Activated B cell treated with CpG ODN at 0.5 μM for 24 hours (primary cell): ENCODE measurements around the gene NDUFA11. TPM values are rescaled to one million over a fixed set of nuclear protein-coding genes. Genes with fewer than 3 reads are reported as not detected.
"Not testable (repeated sequence)": the region's sequence is repeated elsewhere in the genome, so short reads cannot be mapped to it uniquely, and the experiment has no call there.

Experiments
- ATAC-seq: fragments of 200-7000 bp; cut with Tn5 transposase; one replicate; pipeline ENCODE4 v1.10.0; 2021; ENCODE audit warnings: low read depth, mild to moderate bottlenecking, moderate library complexity
- CTCF ChIA-PET: fragments of 350-600 bp; sonication (Branson Sonifier 250); formaldehyde crosslinking; loops from one replicate; lab custom pipeline; 2021; ENCODE audit warnings: antibody characterized with exemption; lab: Charles Lee
- POLR2A ChIA-PET: fragments of 350-600 bp; sonication (Branson Sonifier 250); formaldehyde crosslinking; loops from one replicate; lab custom pipeline; 2021; ENCODE audit warnings: antibody characterized with exemption; lab: Charles Lee
- DNase-seq: peaks from one replicate; pipeline ENCODE4 v3.0.0; 2022
- H3K27ac Mint-ChIP-seq: one replicate; pipeline ENCODE4 v1.8.0; 2020; ENCODE audit warnings: mixed read lengths
- H3K27me3 Mint-ChIP-seq: one replicate; pipeline ENCODE4 v1.8.0; 2021; ENCODE audit warnings: mixed read lengths
- H3K36me3 Mint-ChIP-seq: one replicate; pipeline ENCODE4 v1.8.0; 2021; ENCODE audit warnings: low read depth, mixed read lengths
- H3K4me1 Mint-ChIP-seq: one replicate; pipeline ENCODE4 v1.8.0; 2021; ENCODE audit warnings: mixed read lengths
- H3K4me3 Mint-ChIP-seq: one replicate; pipeline ENCODE4 v1.8.0; 2020; ENCODE audit warnings: mild to moderate bottlenecking, mixed read lengths
- H3K9me3 Mint-ChIP-seq: one replicate; pipeline ENCODE4 v1.8.0; 2020; ENCODE audit warnings: mixed read lengths
- intact Hi-C: fragments of 100-400 bp; cut with micrococcal nuclease; formaldehyde crosslinking; loops from one replicate; pipeline ENCODE4 v1.15.1; 2024
- total RNA-seq: library from RNA; stranded (reverse); gene quantifications from 2 replicates; pipeline ENCODE4 v1.2.3, GENCODE V29; 2022
- TF ChIP-seq, protein P1 (sequence below): fragments of 200-600 bp; IDR thresholded peaks from one replicate; pipeline ENCODE4 v1.8.0; 2022; ENCODE audit warnings: antibody characterized with exemption, mild to moderate bottlenecking

Gene NDUFA11
- total RNA-seq, 1 donor from 2014 or later, result 193 TPM

- no peak overlapping the region for H3K27ac Mint-ChIP-seq
- ATAC-seq, result no peak
- intact Hi-C loops, result no loop called here
- no peaks in the 10 kb centered on the region for H3K9me3 Mint-ChIP-seq
- H3K4me3 Mint-ChIP-seq, result no peak overlapping the region
- DNase-seq, result no peak
- no peaks in the 10 kb centered on the region for H3K36me3 Mint-ChIP-seq
- peaks cover 7% of the 10 kb centered on the region for H3K27me3 Mint-ChIP-seq
- ChIA-PET POLR2A (no interaction called here), CTCF (no interaction called here)
- TF ChIP-seq, protein P1, sequence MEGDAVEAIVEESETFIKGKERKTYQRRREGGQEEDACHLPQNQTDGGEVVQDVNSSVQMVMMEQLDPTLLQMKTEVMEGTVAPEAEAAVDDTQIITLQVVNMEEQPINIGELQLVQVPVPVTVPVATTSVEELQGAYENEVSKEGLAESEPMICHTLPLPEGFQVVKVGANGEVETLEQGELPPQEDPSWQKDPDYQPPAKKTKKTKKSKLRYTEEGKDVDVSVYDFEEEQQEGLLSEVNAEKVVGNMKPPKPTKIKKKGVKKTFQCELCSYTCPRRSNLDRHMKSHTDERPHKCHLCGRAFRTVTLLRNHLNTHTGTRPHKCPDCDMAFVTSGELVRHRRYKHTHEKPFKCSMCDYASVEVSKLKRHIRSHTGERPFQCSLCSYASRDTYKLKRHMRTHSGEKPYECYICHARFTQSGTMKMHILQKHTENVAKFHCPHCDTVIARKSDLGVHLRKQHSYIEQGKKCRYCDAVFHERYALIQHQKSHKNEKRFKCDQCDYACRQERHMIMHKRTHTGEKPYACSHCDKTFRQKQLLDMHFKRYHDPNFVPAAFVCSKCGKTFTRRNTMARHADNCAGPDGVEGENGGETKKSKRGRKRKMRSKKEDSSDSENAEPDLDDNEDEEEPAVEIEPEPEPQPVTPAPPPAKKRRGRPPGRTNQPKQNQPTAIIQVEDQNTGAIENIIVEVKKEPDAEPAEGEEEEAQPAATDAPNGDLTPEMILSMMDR, result no peak
- H3K4me1 Mint-ChIP-seq, result no peaks in the 10 kb centered on the region
Observed at GRCh38 chr19:5850189-5850588, 53.4 kb downstream of the NDUFA11 start.

DNA sequence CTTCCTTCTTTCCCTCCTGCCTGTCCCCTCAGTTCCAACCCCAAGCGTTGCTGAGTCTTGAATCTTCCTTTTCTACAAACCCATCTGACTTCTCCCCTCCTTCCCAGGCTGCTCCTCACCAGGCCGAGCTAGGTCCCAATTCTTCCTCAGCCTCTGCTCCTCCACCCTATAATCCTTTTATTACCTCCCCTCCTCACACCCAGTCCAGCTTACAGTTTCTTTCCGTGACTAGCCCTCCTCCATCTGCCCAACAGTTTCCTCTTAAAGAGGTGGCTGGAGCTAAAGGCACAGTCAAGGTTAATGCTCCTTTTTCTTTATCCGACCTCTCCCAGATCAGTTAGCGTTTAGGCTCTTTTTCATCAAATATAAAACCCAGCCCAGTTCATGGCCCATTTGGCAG lies 55.0 kb downstream of the NDUFA11 start:
- H3K4me1 Mint-ChIP-seq, DNase-seq, H3K9me3 Mint-ChIP-seq, ATAC-seq, CTCF ChIA-PET, H3K27ac Mint-ChIP-seq, H3K27me3 Mint-ChIP-seq, intact Hi-C loops, POLR2A ChIA-PET, H3K4me3 Mint-ChIP-seq, H3K36me3 Mint-ChIP-seq: not testable (repeated sequence)

DNA sequence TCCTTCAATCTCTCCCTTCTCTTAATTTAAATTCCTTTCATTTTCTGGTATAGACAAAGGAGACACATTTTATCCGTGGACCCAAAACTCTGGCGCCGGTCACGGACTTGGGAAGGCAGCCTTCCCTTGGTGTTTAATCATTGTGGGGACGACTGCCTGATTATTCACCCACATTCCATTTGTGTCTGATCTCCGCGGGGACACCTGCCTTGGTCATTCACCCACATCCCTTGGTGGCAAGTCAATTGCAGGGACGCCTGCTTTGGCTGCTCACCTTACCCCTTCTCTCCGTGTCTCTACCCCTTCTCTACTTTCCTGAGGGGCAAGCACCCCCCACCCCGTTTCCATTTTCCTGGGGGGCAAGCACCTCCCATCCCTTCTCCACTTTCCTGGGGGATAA lies 55.7 kb downstream of the NDUFA11 start:
- H3K27ac Mint-ChIP-seq, H3K9me3 Mint-ChIP-seq, H3K27me3 Mint-ChIP-seq, H3K36me3 Mint-ChIP-seq, H3K4me3 Mint-ChIP-seq, H3K4me1 Mint-ChIP-seq, CTCF ChIA-PET, POLR2A ChIA-PET, ATAC-seq, DNase-seq, intact Hi-C loops: not testable (repeated sequence)

Other genes with a start within 250 kb of the NDUFA11 start
- 58.0 and 60.8 TPM in 2 replicates for gene MICOS13, start 223.3 kb downstream of the NDUFA11 start, total RNA-seq
- gene HSD11B1L, start 222.8 kb downstream of the NDUFA11 start, total RNA-seq, result 1.4 and 1.5 TPM in 2 replicates
- 1,170 and 1,330 TPM in 2 replicates for gene RPL36, start 213.5 kb downstream of the NDUFA11 start, total RNA-seq
- 72.9 and 77.5 TPM in 2 replicates for gene LONP1, start 183.6 kb downstream of the NDUFA11 start, total RNA-seq
- not detected in 2 replicates for gene CATSPERD, start 183.2 kb downstream of the NDUFA11 start, total RNA-seq
- gene PRR22, start 119.0 kb downstream of the NDUFA11 start, total RNA-seq, result 7.5 and 9.8 TPM in 2 replicates
- 82.8 and 89.1 TPM in 2 replicates for gene DUS3L, start 112.6 kb downstream of the NDUFA11 start, total RNA-seq
- 0.32 and 0.42 TPM in 2 replicates for gene NRTN, start 98.7 kb downstream of the NDUFA11 start, total RNA-seq
- not detected in 2 replicates for gene FUT6, start 64.1 kb downstream of the NDUFA11 start, total RNA-seq
- gene FUT3, start 52.3 kb downstream of the NDUFA11 start, total RNA-seq, result not detected in 2 replicates
- not detected in 2 replicates for gene FUT5, start 33.2 kb downstream of the NDUFA11 start, total RNA-seq
- gene VMAC, start 1.1 kb upstream of the NDUFA11 start, total RNA-seq, result 11.2 and 13.3 TPM in 2 replicates
- gene CAPS, start 10.5 kb upstream of the NDUFA11 start, total RNA-seq, result 15.9 and 21.6 TPM in 2 replicates
- 77.0 and 98.5 TPM in 2 replicates for gene RANBP3, start 74.3 kb upstream of the NDUFA11 start, total RNA-seq
- 5.2 and 7.0 TPM in 2 replicates for gene RFX2, start 206.7 kb upstream of the NDUFA11 start, total RNA-seq
- gene ACSBG2, start 231.9 kb upstream of the NDUFA11 start, total RNA-seq, result not detected in 2 replicates